22Rv1 (cell line): ENCODE data around the gene TMEM212.

ENCODE experiments used
- ZFX ChIP-seq: fragments of 450-650 bp; IDR thresholded peaks from 2 replicates; pipeline ENCODE4 v1.6.1; 2017; ENCODE audit warnings: antibody characterized with exemption, borderline replicate concordance
- TF ChIP-seq, protein P1 (sequence below): fragments of 450-650 bp; IDR thresholded peaks from 2 replicates; pipeline ENCODE4 v1.5.1; 2017; ENCODE audit warnings: mild to moderate bottlenecking

DNA sequence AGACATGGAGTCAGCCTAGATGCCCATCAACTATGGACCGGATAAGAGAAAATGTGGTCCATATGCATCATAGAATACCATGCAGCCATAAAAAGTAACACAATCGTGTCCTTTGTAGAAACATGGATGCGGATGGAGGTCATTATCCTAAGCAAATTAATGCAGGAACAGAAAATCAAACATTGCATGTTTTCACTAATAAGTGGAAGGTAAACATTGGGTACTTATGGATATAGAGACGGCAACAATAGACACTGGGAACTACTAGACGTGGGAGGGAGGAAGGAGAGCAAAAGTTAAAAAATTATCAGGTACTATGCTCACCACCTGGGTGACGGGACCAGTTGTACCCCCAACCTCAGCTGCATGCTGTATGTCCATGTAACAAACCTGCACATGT, 35.3 kb upstream of the TMEM212 start:
- TF ChIP-seq, protein P1, sequence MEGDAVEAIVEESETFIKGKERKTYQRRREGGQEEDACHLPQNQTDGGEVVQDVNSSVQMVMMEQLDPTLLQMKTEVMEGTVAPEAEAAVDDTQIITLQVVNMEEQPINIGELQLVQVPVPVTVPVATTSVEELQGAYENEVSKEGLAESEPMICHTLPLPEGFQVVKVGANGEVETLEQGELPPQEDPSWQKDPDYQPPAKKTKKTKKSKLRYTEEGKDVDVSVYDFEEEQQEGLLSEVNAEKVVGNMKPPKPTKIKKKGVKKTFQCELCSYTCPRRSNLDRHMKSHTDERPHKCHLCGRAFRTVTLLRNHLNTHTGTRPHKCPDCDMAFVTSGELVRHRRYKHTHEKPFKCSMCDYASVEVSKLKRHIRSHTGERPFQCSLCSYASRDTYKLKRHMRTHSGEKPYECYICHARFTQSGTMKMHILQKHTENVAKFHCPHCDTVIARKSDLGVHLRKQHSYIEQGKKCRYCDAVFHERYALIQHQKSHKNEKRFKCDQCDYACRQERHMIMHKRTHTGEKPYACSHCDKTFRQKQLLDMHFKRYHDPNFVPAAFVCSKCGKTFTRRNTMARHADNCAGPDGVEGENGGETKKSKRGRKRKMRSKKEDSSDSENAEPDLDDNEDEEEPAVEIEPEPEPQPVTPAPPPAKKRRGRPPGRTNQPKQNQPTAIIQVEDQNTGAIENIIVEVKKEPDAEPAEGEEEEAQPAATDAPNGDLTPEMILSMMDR = no peak
- no peak for TF ChIP-seq ZFX
